GM18499 (cell line): Measurements from ENCODE around the gene EPHA7.

Experiments used
- ATAC-seq: cut with Tn5 transposase; IDR thresholded peaks from one replicate; pipeline ENCODE4 v1.9.1; 2021; ENCODE audit warnings: moderate number of reproducible peaks; ENCODE audit not compliant: insufficient read depth, unreplicated experiment

EPHA7 gene

DNA sequence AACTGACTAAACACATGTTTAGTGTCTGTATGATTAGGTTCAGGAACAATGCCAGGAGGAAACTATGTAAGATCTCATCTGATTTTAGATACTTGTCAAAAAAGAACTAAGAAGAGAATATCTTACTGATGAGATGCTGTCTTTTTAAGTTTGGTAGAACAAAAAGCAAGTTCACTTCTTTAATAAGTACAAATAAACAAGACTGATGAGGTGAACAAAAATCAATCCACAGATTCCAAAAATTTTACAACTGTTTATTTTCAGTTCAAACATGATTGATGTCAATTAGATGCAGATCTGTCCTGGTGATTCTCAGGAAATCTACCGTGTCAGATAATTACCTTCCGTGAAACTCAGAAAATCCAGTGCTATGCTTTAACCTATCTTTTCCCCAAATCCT lies 24.9 kb downstream of the EPHA7 start:
- no peak for ATAC-seq

DNA sequence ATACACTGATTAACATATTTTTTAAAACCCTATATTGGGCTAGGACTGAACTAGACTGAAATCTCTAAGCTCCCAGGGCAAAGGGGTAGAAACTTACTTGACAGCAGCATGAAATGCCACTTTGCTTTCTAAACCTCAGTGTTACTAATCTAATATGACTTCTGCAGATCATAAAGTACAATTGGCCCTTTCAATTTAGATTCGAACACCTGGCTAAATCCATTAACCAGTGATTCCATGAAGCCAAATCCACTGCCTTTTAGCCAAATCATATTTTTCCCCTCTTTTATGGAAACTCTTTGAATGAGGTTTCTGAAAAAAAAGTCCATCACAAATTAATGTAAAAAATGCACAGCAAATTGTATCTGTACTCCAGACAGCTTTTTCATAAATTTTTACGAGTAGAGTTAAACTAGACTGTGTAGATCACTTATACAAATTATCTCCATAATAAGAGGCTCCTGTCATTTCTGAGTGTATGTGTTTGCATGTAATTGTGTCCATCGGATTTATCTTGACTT lies 25.7 kb downstream of the EPHA7 start:
- ATAC-seq: no peak

DNA sequence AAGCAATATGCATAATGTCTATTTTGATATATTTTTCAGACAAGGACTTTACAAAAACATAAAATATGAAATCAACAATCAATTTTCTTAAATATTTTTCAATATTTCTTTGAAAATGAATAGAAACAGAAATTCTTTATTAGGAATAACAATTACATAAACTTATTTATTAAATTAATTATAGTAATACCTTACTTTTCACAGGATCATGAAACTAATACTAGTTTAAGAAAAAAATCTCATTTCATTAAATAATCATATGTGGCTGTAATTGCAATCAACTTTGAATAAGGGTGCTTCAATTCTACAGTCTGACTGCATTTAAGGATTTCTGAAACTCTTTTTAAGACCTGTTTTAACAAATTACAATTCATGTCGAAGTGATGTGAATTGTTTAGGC lies 26.6 kb downstream of the EPHA7 start:
- no peak for ATAC-seq

DNA sequence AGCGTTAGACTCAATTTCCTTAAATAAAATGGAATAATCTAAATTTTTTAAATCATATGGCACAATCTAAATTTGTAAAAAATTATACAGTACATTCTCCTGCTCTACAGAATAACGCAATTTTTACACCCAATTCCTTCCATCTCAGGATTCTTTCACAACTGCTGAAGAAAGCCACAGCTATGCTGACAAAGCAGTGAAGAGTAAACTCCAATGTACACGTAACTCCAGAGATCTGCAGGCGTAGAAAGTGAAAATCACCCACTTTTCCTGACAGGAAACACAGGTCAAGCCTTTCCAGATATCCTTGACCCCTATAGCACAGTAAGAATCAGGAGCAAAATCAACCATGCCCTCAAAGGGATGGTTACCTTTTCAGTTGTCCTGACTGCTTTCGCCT lies 27.4 kb downstream of the EPHA7 start:
- ATAC-seq: no peak

DNA sequence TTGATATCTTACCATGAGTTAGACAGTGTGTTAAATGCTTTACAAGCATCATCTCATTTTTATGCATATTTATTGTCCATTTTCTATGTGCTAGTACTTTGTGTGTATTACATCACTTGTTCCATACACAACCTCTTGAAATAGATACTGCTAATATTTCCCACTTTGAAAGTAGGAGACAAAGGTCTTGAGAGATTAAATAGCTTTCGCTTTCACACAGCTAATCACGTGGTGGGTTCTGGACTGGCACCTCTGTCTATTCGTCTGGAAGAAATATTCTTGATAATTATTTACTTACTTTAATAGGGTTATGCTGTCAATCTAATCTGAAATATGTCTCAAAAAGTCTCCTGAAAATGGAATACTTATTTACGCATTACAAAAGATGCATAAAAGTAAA lies 30.2 kb downstream of the EPHA7 start:
- ATAC-seq: no peak

DNA sequence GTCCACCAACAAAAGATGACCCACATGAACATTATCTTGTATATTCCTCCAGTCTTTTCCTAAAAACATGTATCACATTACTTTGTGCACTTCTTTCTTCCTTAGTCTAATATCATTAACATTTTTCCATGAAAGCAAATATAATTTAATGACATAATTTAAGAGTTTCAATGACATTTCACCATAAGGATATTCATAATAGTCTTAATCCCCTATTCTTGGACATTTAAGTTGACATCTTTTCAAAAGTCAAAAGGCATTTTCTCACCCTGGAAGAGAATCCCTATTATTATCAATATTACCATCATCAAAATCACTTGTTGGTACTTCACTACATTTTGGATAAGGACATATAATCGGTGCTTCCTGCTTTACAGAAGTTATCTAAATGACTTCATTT lies 31.3 kb downstream of the EPHA7 start:
- ATAC-seq: no peak

DNA sequence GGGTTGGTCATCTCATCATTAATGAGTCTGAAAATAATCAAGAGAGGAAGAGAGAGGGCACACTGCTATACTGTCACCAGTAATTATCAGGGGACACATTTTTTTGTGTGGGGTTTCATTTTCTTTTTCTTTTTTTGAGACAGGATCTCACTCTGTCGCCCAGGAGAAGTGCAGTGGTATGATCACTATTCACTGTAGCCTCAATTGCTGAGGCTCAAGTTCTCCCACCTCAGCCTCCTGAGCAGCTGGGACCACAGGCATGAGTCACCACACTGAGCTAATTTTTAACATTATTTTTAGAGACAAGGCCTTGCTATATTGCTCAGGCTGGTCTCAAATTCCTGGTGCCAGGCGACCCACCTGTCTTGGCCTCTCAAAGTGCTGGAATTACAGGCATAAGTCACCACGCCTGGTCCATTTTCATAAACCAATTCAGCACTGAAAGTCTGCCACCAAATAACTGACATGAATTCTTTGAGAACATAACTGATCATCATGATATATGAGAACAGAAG lies 43.3 kb downstream of the EPHA7 start:
- no peak for ATAC-seq

DNA sequence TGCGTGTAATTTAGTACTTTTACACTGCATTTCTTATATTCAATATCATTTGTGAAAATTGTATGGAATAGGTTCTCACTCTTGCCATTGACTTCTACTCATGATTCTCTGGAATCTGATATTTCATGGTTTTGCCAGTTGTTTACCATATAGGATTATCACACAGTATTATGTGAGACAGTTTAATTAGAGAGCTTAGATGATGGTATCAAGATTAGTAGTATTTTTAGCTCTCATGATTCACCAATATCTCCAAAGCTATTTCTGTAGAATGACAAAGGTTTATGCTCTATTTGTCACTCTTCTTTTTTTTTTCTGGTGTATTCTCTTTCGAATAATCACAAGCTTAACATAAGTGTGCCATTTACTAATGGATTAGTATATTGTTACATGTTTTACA lies 45.9 kb downstream of the EPHA7 start:
- no peak for ATAC-seq

DNA sequence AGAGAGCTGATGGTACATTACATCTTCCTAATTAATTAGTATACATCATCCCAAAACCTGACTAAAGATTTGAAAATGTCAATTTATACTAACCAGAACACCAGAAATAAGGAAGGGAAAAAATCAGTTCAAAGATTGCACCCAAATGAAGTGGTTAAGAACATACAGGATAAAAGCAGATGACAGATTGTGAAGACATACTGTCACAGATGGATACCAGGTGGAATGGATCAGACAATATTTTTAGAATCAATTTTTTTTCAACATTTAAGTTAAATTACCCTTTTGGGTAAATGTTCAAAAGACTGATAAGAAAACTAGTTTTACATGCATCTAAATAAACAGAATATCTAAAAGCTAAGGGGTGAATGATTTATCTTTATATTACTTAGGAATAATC lies 47.6 kb downstream of the EPHA7 start:
- no peak for ATAC-seq

DNA sequence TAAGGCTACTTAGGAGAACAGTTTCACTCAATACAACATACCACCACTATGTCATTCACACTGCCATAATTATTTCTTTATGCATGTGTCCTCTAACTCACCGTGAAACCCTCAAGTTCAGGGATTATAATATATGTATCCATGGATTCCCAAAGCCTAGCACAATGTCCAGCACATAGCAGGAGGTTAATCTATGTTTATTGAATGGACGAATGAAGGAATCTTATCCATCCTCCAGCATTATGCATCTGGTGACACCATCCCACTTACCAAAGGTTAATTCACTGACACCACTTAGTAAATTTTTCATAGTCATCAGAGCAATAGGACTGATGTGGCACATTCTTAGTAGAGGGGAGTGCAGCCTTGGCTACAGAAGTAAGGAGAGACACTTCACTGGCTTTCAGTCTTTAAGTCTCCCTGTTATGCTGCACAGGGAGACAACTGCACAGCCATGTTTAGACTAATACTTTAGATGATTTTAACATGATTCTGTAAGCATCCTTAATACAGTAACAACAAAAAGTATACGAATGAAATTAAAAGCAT lies 49.7 kb downstream of the EPHA7 start:
- no peak for ATAC-seq

DNA sequence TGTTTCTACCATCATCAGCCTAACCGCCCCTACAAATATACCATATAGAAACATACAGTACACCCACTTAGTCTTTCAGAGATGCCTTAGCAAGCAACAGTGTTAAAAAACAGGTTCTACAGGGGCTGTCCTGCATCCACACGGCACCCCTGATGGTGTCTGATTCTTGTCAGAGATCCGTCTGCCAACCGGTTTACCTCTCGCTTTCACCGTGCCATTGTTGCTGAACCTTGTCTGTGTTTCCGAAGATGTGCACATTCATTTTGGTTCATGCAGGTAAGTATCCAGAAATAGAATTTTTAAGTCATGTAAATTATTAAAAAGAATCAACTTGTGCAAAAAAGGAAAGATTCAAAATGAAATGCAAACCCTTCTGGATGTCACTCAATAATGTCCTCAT lies 52.9 kb downstream of the EPHA7 start:
- no peak for ATAC-seq

DNA sequence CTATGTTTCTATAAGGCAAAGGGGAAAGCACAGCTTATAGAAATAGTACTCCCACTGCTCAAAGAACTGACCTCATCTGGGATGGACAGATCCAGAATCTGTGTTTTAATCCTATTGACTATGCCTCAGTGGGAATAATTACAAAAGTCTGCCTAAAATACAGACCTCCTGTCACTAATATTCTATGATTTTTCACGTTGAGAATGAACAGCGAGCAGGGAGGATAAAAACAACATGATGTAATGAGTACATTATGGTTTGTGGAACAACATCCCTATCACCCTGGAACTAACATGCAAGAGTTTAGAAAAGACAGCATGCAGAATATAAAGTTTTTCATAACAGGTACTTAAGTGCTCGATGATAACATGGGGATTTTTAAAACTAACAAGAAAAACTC lies 53.9 kb downstream of the EPHA7 start:
- ATAC-seq: no peak

DNA sequence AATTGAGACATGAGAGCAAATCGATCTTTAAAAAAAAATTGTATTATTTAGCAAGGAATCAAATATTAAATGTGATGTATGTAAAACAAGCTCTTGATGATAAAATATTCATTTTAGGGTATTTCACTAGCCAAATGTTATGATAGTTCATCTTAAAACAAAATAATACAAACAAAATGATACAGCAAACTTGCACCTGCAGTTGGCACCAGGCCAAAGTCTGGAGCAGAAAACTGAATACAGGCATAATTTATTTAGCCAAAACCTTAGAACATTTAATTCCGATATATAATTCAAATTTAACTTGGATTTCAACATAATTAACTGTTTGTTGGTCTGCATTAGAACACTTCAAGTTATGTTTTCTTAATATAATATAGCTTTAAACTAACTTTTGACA lies 60.9 kb downstream of the EPHA7 start:
- no peak for ATAC-seq

DNA sequence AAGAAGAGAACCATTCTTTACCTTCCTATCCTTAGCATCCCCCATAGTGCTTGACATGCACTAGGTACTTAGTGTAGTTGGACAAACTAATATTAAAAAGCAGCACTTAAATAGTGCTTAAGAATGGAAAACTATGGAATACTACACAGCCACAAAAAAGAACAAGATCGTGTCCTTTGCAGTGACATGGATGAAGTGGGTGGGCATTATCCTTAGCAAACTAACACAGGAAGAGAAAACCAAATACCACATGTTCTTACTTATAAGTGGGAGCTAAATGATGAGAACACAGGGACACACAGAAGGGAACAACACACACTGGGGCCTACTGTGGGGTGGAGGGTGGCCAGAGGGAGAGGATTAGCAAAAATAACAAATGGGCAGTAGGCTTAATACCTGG lies 66.8 kb downstream of the EPHA7 start:
- no peak for ATAC-seq

DNA sequence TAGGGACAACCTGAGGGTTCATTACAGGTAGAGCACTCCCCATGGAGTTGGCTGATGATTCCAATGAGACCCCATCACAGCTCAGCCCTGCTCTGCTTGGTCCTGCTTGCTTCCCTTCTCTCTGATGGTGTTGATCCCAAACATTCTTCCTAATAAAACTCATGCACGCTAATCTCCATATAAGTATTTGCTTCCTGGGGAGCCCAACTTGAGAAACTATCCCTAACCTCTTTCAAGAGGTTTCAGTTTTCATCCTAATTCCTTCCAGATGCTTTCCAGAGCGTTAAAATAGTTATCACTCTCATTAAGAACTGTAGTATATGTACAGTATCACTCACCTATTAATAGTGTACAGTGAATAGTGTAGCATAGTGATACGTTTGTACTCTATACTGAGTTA lies 68.1 kb downstream of the EPHA7 start:
- ATAC-seq: no peak

DNA sequence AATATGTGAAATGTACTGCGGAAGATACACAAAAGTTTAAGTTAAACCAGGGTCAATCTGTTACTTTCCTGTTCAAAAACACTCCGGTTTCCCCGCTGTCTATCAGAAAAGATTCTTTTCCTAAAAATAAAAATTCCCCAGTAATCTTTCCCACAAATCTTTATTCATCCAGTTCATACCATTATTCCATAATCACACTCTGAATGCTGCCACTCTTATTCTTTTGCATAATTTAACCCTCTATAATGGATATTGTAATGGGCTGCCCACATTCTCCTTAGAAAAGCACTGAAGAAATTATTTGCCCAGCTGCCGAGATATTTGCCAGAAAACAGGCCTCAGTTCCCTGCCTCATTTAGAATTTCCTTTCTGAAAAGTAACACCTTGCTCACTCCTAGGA lies 68.6 kb downstream of the EPHA7 start:
- ATAC-seq: no peak

DNA sequence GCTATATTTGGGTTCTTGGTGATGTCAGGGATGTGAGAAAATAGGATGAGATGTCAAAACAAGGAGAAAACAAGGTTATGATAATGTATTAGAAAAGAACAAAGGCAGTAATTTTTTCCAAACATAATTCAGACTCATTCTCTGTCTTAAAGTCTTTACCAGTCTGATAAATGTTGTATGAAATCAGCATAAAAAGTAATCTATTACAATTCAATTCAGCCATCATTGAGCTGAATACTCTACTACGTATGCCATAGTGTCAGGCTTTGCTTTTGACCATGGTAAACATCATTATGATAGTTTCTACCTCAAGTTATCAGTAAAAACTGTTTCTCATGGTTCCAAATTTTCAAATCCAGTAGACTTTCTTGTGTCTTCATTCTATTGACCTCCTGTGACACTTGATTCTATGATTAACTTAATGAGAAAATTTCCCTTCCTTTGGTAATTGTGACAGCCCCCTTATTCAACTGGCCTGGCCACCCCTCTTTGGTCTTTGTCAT lies 75.0 kb downstream of the EPHA7 start:
- ATAC-seq: no peak

DNA sequence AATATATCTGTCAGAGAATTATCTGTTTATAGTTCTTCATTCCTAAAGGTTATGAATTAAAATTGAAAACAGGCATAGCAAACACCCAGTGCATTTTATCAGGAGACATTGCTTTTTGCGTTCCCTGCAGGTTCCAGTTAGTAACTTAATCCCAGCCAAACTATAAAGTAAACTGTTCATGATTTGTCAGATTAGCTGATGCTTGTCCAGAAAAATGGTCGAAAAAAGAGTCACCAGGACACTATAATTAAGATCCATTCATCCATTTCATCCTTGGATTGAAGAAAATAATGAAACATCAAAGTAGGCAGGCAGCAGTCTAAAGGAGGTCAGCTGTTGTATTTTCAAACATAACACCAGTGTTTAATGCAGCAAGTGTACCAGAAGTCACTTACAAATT lies 75.9 kb downstream of the EPHA7 start:
- no peak for ATAC-seq

DNA sequence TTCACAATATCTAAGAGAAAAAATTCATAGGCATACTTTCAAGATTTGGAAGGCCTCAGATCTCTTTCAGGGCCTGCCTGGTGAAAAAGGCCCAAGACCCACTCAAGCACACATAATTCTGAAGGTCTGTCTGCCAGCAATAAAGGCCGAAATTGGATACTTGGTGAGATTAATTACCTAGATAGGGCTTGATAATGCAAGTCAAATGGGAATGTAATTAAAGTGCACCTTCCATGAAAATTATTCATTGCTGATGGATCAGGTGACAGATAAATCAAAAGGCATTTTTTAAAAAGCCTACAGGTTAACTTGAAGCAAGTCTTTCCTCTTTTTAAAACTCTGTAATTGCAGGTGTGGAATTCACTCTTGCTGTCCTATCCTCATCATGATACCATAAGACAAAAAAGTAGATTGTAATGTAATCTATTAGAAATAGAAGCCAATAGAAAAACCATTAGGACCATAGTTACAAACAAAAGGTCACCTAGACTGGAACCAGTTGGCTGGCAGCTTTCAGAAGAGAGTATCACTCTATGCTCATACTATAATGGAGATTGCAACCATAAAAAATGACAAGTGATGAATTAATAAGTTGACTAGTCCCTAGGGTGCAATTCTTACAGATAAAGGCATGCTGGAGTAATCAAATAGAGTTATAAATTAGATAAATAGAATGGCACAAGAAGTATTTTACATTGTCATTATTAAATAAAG lies 77.3 kb downstream of the EPHA7 start:
- ATAC-seq: no peak

DNA sequence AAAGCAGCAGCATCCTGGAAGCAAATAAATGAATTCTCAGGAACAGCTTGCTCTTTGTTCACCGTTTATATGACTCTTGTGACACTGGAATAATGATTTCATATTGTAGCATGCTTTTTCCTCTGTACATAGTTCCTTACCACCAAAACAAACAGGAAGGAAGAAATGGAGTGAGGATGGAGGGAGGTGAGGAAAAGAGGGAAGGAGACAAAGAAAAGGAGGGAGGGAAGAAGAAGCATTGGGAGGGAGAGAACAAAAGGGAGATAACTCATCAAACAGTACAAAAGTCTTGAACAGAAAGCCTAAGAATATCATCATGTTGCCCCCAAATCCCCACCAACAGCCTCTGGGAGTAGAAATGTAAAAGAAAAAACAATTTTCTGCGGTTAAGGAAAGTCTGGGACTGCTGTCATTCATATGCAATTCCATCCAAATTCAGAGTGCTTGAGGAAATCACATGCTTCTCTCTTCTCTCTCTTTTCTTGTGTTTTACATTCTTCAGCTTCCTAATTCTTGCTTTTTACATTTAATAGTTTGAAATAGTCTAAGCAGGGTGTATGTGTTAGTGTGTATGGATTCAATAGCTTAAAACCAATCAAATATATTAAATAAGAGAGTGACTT lies 81.5 kb downstream of the EPHA7 start:
- no peak for ATAC-seq

DNA sequence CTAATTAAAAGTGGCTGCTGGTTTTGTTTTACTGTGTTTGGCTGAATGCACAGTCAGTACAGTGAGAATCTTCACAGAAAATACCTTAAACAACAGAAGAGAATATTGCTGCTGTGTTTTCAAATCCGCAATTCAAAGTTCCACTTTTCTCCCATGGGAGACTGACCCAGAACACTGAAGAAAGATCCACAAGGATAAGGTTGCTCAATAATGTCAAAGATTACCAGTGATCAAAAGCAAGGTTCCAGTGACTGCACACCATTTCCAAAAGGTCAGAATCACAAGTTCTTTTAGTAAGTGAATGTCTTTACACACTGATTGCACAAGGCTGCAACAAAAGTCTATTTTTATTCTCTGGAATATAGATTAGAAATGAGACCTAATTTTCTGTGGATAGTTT lies 82.3 kb downstream of the EPHA7 start:
- no peak for ATAC-seq
